ENCODE data around the gene ACVR1C. TPM values are rescaled to one million over a fixed set of nuclear protein-coding genes. Genes with fewer than 3 reads are reported as not detected.

ACVR1C gene
- total and polyA plus RNA-seq, 11 donors: 0.08 to 7.3 (median 0.20) TPM

DNA sequence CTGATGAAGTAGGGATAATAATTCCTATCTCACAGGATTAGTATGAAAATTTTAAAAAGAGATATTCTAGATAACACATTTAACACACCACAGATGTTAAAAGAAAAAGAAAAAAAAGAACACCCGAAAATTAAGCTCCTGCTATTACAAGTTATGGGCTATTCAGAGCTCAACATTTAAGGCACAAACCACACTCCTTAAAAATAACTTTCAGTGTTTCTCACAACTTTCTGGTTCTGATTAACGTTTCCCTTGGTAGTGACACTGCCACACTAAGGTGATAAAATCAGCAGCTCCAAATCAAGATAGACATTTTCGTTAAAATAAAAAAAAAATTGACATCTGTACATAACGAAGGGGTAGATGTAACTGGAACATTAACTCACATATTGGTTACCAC, 26.9 kb downstream of the ACVR1C start:
- intact Hi-C loops (cut with DNase I): loop anchor here in 1 of 10 donors (10.0 kb wide), 1 partner anchor 297 kb away; no protein-coding TSS in a partner anchor
- Histone ChIP-seq H3K27me3 (peaks cover 0 to 26% (median 3%) of the 10 kb centered on the region in 9 donors), H3K36me3 (no peaks in the 10 kb centered on the region), H3K9me3 (no peaks in the 10 kb centered on the region), H3K4me3 (no peak overlapping the region), H3K4me1 (no peaks in the 10 kb centered on the region), H3K27ac (no peak overlapping the region)
- 68 to 73% (median 71%) methylated on average over 4 of the region's 4 CpGs for WGBS, 4 donors
- TF ChIP-seq POLR2A (IDR thresholded peaks at IDR 0.05) (no peak), CTCF (IDR thresholded peaks at IDR 0.05) (no peak)
- no peak for ATAC-seq
- DNase-seq: no peak

- WGBS, 4 donors: 19 to 31% (median 23%) methylated on average over 43 to 45 of the region's 45 CpGs
- ATAC-seq (peak in 2 of 4 donors; percentile 44 to 49), DNase-seq (peak in 3 of 5 donors; percentile 8 to 34 (median 32))
- no peaks in the 10 kb centered on the region for H3K9me3 ChIP-seq
- H3K36me3 ChIP-seq: no peaks in the 10 kb centered on the region
- peak overlapping the region in 3 of 12 donors; percentile 25 to 40 (median 26) for H3K4me3 ChIP-seq
- H3K4me1 ChIP-seq: no peaks in the 10 kb centered on the region
- TF ChIP-seq CTCF (IDR thresholded peaks at IDR 0.05) (peak in 11 of 12 donors; percentile 20 to 55 (median 33)), POLR2A (IDR thresholded peaks at IDR 0.05) (no peak)
- intact Hi-C loops (cut with DNase I): loop anchor here in 9 of 10 donors (2.0 to 10.0 kb wide), 5 partner anchors 100 to 295 kb away; partner anchors contain the start of gene ERMN (in 2 of the 9)
- H3K27me3 ChIP-seq: peaks cover 0 to 26% (median 3%) of the 10 kb centered on the region in 9 donors
- no peak overlapping the region for H3K27ac ChIP-seq
Measured at GRCh38 chr2:157596992-157597681, 31.5 kb downstream of the ACVR1C start.

- H3K36me3 ChIP-seq: no peaks in the 10 kb centered on the region
- no peaks in the 10 kb centered on the region for H3K4me1 ChIP-seq
- H3K9me3 ChIP-seq: no peaks in the 10 kb centered on the region
- DNase-seq (no peak), ATAC-seq (no peak)
- H3K4me3 ChIP-seq: no peak overlapping the region
- H3K27me3 ChIP-seq: peaks cover 0 to 15% (median 3%) of the 10 kb centered on the region in 9 donors
- WGBS, 4 donors: 29 to 39% (median 36%) methylated on average over 1 of the region's 1 CpG
- intact Hi-C loops (cut with DNase I): loop anchor here in 7 of 10 donors (5.0 to 10.0 kb wide), 3 partner anchors 96 to 289 kb away; partner anchors contain the start of gene ERMN (in 2 of the 7)
- TF ChIP-seq POLR2A (IDR thresholded peaks at IDR 0.05): no peak
- peak in 1 of 12 donors; percentile 5 for TF ChIP-seq CTCF (IDR thresholded peaks at IDR 0.05)
- no peak overlapping the region for H3K27ac ChIP-seq
Measured at GRCh38 chr2:157593411-157593810, 35.3 kb downstream of the ACVR1C start.

DNA sequence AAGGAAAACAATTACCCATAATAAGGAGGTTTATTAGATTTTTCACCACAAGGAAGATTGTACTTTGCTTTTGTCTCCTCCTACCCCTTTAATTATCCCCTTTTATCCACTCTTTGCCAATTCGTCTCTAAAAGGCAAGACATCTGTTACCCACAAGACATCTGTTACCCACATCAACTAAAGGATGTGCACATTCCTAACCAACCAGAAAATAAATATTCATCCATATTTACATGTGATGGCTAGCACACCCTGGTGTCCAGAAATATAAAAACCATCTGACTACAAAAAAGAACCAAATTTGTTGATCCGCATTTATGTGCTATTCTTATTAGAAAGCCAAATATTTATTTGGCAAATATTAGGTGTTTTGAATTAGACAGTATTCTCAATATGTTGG, 35.7 kb downstream of the ACVR1C start:
- Histone ChIP-seq H3K36me3 (no peaks in the 10 kb centered on the region), H3K4me3 (no peak overlapping the region), H3K27me3 (peaks cover 0 to 15% (median 3%) of the 10 kb centered on the region in 9 donors), H3K9me3 (no peaks in the 10 kb centered on the region), H3K4me1 (no peaks in the 10 kb centered on the region), H3K27ac (no peak overlapping the region)
- TF ChIP-seq CTCF (IDR thresholded peaks at IDR 0.05) (peak in 5 of 12 donors; percentile 6 to 31 (median 23)), POLR2A (IDR thresholded peaks at IDR 0.05) (no peak)
- WGBS, 4 donors: 52 to 65% (median 57%) methylated on average over 2 of the region's 2 CpGs
- no peak for ATAC-seq
- DNase-seq: no peak
- intact Hi-C loops (cut with DNase I): loop anchor here in 7 of 10 donors (5.0 to 10.0 kb wide), 3 partner anchors 96 to 288 kb away; partner anchors contain the start of gene ERMN (in 2 of the 7)
